GM19328 (cell line): ENCODE measurements around the gene WDR83.
"Not testable (repeated sequence)": the region's sequence is repeated elsewhere in the genome, so short reads cannot be mapped to it uniquely, and the experiment has no call there.

ENCODE experiments used
- ATAC-seq: cut with Tn5 transposase; IDR thresholded peaks from one replicate; pipeline ENCODE4 v1.9.1; 2021; ENCODE audit warnings: mild to moderate bottlenecking, moderate library complexity; ENCODE audit not compliant: unreplicated experiment

WDR83 gene

GRCh38 chr19:12652219-12652618, 14.4 kb upstream of the WDR83 start:
- no peak for ATAC-seq

GRCh38 chr19:12655546-12655945, 11.1 kb upstream of the WDR83 start:
- no peak for ATAC-seq

- no peak for ATAC-seq
These were observed 9.6 kb upstream of the WDR83 start for GRCh38 chr19:12656899-12657571.

- ATAC-seq, result no peak
These were observed 8.6 kb upstream of the WDR83 start for GRCh38 chr19:12657966-12658365.

GRCh38 chr19:12660980-12661379, 5.6 kb upstream of the WDR83 start:
- ATAC-seq, result no peak

- no peak for ATAC-seq
These were observed 2.0 kb upstream of the WDR83 start for GRCh38 chr19:12664406-12665280.

GRCh38 chr19:12665281-12665573, 1.4 kb upstream of the WDR83 start:
- no peak for ATAC-seq

- ATAC-seq, result no peak
These were observed 839 bp upstream of the WDR83 start for GRCh38 chr19:12665671-12666264.

- no peak for ATAC-seq
These were observed 1.2 kb downstream of the WDR83 start for GRCh38 chr19:12667731-12668302.

GRCh38 chr19:12668346-12668745, 1.7 kb downstream of the WDR83 start:
- no peak for ATAC-seq

- no peak for ATAC-seq
These were observed 2.3 kb downstream of the WDR83 start for GRCh38 chr19:12668932-12669269.

GRCh38 chr19:12669270-12670158, 2.9 kb downstream of the WDR83 start:
- no peak for ATAC-seq

- no peak for ATAC-seq
These were observed 3.7 kb downstream of the WDR83 start for GRCh38 chr19:12670159-12670928.

- no peak for ATAC-seq
These were observed 6.1 kb downstream of the WDR83 start for GRCh38 chr19:12672744-12673143.

GRCh38 chr19:12675399-12675798, 8.8 kb downstream of the WDR83 start:
- ATAC-seq, result no peak

- ATAC-seq, result no peak
These were observed 9.3 kb downstream of the WDR83 start for GRCh38 chr19:12675940-12676339.

- no peak for ATAC-seq
These were observed 9.8 kb downstream of the WDR83 start for GRCh38 chr19:12676384-12676792.

- ATAC-seq, result no peak
These were observed 10.3 kb downstream of the WDR83 start for GRCh38 chr19:12676928-12677327.

GRCh38 chr19:12678039-12678438, 11.4 kb downstream of the WDR83 start:
- not testable (repeated sequence) for ATAC-seq

GRCh38 chr19:12680034-12680433, 13.4 kb downstream of the WDR83 start:
- ATAC-seq, result no peak
